Cardiac ventricle fibroblast (primary cell): ENCODE data around the gene HTR1B. TPM values are rescaled to one million over a fixed set of nuclear protein-coding genes. Genes with fewer than 3 reads are reported as not detected.

Experiments
- total RNA-seq: library from RNA; depleted of rRNA; stranded (reverse); fragments of >200 nt; gene quantifications from 2 replicates; pipeline ENCODE4 v1.2.3, GENCODE V29; 2015

The HTR1B gene, protein sequence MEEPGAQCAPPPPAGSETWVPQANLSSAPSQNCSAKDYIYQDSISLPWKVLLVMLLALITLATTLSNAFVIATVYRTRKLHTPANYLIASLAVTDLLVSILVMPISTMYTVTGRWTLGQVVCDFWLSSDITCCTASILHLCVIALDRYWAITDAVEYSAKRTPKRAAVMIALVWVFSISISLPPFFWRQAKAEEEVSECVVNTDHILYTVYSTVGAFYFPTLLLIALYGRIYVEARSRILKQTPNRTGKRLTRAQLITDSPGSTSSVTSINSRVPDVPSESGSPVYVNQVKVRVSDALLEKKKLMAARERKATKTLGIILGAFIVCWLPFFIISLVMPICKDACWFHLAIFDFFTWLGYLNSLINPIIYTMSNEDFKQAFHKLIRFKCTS
- not detected in 2 replicates for total RNA-seq

DNA sequence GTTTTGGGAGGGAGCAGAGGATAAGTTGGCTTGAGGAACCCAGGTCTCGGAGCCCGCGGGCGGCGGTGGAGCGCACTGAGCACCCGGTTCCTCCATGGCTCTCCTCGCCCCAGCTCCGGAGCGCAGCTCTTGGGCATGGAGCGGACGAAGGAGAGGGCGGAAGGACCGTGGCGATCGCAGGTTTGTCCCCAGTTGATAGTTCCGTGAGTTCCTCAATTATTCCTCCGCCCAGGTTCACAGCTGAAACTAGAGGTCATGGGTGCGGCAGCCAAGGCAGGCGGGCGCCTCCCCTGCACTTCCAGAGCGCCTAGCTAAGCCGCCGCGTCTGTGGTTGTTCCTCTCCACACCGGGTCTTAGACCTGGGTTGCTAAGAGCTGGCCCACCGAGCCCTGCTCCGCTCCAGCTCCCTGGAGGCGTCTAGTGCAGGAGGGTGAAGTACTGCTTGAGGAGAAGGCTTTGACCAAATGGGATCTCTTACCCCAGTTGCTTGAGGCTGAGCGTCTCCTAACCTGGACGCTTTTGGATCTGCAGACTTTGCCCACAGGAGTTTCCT lies at the start of gene HTR1B:
Gene HTR1B, minus strand, starts transcription at position 184 of the 553 bp plus-strand sequence. Its CDS starts 88 bp downstream, at position 96.

Other genes starting within 250 kb of the HTR1B start
- gene MEI4, start 189.5 kb upstream of the HTR1B start, total RNA-seq = not detected in 2 replicates